ENCODE measurements around the gene OSBPL2.

Gene OSBPL2

GRCh38 chr20:62287759-62288534 lies 49.6 kb downstream of the OSBPL2 start:
- no peak for DNase-seq

GRCh38 chr20:62288535-62289105 lies 50.3 kb downstream of the OSBPL2 start:
- no peak for DNase-seq

DNA sequence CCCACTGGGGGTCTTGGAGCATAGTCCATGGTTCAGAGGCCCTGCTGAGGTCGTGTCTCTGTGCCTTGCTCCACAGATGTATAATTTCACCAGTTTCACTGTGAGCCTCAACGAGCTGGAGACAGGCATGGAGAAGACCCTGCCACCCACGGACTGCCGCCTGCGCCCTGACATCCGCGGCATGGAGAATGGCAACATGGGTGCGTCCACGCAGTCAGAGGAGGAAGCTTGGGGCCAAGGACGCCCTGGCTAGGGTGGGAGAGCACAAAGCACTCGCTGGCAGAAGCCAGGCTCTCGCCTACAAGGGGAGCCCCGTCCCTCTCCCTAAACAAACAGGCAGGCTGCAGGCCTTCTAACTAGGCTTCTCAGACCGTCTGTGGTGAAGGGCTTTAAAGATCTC lies 50.8 kb downstream of the OSBPL2 start:
- no peak for DNase-seq

GRCh38 chr20:62289898-62290297 lies 51.6 kb downstream of the OSBPL2 start:
- no peak for DNase-seq

GRCh38 chr20:62291251-62292066 lies 53.1 kb downstream of the OSBPL2 start:
- DNase-seq = no peak

GRCh38 chr20:62292108-62292507 lies 53.8 kb downstream of the OSBPL2 start:
- peak in 1 of 2 donors; percentile 38 for DNase-seq

GRCh38 chr20:62293111-62293784 lies 54.9 kb downstream of the OSBPL2 start:
- no peak for DNase-seq

DNA sequence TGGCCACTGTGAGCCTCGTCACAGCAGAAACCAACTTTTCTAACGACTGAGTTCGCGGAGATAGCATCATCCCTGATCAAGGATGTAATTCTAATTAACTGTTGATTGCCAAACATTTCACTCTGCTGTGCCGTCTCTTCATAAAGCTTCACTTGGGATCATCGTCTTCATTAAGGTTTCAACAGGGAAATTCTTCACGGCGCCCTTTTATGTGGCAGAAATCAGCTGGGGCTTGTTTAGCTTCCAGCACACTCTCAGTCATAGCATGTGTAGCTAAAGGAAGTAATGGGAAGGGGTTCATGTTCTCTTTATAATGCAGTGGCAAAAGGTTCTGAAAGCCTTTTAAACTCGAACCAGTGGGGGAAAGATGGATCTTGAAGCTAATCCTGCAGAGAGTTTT lies 55.6 kb downstream of the OSBPL2 start:
- DNase-seq = no peak

DNA sequence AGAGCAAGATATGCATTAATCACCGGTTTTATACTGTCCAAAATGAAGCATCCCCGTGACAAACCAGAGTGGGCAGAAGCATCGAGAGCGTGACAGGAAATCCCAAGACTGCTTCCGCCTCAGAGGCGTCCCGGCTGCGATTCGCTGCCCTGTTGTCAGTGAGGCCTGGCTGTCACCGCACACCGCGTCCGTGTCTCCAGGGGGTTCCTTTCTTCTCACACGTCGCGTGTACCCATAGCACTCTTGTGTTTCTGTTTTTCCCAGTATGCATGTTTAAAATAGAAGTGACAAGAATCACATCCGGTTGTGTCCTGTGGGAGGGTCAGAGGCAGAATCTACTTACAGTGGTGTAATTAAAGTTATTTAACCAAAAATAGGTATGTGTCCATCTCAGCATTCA lies 56.2 kb downstream of the OSBPL2 start:
- no peak for DNase-seq

GRCh38 chr20:62296724-62297448 lies 58.6 kb downstream of the OSBPL2 start:
- no peak for DNase-seq

- DNase-seq = no peak
These were observed 59.3 kb downstream of the OSBPL2 start for GRCh38 chr20:62297449-62298227.

GRCh38 chr20:62298577-62299249 lies 60.4 kb downstream of the OSBPL2 start:
- no peak for DNase-seq

DNA sequence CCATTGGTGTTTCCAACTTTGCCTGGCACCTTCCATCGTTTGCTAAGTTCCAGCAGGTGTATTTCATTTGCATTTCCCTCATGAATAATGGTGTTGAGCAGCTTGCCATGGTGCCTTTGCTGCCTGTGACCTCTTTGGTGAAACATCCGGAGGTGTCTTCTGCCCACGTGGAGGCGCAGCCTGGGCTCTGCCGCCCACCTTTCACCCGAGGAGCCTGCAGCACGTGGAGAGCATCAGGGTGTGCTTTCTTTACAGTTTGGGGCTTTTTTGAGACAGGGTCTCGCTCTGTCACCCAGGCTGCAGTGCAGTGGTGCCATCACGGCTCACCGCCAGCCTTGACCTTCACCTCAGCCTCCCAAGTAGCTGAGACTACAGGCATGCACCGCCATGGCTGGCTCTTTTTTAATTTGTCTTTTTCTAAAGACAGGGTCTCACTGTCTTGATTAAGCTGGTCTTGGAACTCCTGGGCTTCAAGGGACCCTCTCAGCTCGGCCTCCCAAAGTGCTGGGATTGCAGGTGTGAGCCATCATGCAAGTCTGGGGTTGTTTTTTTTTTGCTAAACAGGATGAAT lies 61.4 kb downstream of the OSBPL2 start:
- no peak for DNase-seq

DNA sequence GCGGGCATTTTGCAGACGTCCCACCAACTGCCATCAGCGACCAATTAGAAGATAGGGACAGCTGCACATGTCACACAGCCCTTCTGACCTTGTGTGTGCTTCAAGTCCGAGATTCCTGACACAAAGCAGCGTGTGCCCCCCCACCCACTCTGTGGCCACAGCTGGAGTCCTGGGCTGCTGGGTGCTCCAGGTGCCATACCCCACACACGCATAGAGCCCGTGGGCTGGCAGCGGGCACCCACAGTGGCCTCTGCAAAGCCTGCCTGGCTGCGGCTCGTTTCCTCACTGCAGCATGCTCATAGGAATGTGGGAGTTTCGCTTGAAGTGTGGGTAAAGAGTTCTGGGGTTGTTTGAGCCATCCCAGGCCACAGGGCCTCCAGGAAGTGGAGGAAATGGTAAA lies 62.0 kb downstream of the OSBPL2 start:
- DNase-seq = no peak

GRCh38 chr20:62301111-62301668 lies 62.9 kb downstream of the OSBPL2 start:
- no peak for DNase-seq

DNA sequence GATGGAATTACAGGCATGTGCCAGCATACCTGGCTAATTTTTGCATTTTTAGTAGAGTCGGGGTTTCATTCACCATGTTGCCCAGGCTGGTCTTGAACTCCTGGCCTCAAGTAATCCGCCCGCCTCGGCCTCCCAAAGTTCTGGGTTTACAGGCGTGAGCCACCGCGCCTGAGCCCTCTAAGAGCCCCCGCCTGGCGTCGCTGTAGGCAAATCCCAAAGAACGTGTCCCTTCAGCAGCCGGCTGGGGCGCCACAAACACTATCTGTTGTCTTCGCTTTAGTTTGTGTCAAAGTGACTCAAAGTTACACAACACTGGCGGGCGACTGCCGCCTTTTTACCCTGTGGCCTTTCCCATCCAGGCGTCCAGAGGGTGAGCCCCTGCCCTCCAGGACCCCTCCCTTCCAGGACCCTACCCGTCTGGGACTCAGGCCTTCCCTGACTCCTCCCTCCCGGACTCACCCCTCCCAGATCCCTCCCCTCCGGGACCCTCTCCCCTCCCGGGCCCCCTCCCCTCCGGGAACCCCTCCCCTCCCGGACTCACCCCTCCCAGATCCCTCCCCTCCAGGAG lies 63.5 kb downstream of the OSBPL2 start:
- DNase-seq = peak; percentile 88 to 89

GRCh38 chr20:62302341-62303061 lies 64.2 kb downstream of the OSBPL2 start, which contains the start of gene ADRM1:
ADRM1 (plus strand) TSS chr20:62302997; CDS start chr20:62303569, 572 bp downstream.
- DNase-seq = peak; percentile 97

- DNase-seq = no peak
These were observed 64.7 kb downstream of the OSBPL2 start for GRCh38 chr20:62303062-62303339.
